ENCODE data around the gene FBXO8. TPM values are rescaled to one million over a fixed set of nuclear protein-coding genes. Genes with fewer than 3 reads are reported as not detected.

Gene FBXO8
- total RNA-seq, 1 experiment from 2014 or later = 7.5 TPM

DNA sequence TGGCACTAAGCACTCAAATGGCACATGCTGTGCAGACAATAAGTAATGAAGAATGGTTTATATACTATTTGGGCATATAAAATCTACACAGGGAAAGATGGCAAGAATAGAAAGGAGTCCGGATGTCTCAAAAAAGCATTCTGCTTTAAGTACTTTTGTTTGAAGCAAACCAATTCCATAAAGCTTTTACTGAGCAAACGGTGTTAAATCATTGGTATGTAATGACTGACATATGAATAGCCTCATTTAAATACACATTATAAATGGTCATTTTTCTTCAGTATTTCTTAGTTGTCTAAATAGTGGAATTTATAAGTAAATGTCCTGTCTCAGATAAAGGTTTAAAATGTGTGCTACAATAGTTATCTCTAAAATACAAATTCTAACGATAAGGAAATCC is 6.0 kb downstream of the FBXO8 start (continued):
- TF ChIP-seq, protein P1, sequence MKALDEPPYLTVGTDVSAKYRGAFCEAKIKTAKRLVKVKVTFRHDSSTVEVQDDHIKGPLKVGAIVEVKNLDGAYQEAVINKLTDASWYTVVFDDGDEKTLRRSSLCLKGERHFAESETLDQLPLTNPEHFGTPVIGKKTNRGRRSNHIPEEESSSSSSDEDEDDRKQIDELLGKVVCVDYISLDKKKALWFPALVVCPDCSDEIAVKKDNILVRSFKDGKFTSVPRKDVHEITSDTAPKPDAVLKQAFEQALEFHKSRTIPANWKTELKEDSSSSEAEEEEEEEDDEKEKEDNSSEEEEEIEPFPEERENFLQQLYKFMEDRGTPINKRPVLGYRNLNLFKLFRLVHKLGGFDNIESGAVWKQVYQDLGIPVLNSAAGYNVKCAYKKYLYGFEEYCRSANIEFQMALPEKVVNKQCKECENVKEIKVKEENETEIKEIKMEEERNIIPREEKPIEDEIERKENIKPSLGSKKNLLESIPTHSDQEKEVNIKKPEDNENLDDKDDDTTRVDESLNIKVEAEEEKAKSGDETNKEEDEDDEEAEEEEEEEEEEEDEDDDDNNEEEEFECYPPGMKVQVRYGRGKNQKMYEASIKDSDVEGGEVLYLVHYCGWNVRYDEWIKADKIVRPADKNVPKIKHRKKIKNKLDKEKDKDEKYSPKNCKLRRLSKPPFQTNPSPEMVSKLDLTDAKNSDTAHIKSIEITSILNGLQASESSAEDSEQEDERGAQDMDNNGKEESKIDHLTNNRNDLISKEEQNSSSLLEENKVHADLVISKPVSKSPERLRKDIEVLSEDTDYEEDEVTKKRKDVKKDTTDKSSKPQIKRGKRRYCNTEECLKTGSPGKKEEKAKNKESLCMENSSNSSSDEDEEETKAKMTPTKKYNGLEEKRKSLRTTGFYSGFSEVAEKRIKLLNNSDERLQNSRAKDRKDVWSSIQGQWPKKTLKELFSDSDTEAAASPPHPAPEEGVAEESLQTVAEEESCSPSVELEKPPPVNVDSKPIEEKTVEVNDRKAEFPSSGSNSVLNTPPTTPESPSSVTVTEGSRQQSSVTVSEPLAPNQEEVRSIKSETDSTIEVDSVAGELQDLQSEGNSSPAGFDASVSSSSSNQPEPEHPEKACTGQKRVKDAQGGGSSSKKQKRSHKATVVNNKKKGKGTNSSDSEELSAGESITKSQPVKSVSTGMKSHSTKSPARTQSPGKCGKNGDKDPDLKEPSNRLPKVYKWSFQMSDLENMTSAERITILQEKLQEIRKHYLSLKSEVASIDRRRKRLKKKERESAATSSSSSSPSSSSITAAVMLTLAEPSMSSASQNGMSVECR (CRISPR knock-in tag; IDR thresholded peaks at IDR 0.05; ENCODE audit: borderline replicate concordance) = no peak
- TF ChIP-seq ESRRA (CRISPR knock-in tag; IDR thresholded peaks at IDR 0.05; ENCODE audit: borderline replicate concordance) = no peak

DNA sequence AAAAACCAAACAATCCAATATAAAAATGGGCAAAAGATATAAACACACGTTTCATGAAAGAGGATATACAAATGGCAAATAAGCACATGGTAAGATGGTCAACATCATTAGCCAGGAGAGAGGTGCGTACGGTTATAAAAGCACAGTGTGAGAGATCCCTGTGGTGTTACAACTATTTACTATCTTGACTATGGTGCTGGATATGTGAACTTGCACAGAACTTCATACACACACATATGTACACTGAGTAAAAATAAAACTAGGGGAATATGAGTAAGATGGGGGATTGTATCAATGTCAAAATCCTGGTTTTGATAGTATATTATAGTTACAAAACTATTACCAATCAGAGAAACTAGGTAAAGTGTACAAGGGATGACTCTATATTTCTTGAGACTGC is 8.4 kb downstream of the FBXO8 start:
- no peak overlapping the region for H3K27ac Mint-ChIP-seq
- DNase-seq (ENCODE audit: low spot score) (no peak), ATAC-seq (no peak)
- H3K36me3 Mint-ChIP-seq = no peaks in the 10 kb centered on the region
- ChIA-PET POLR2A (no interaction called here), CTCF (no interaction called here)
- no peaks in the 10 kb centered on the region for H3K27me3 Mint-ChIP-seq (ENCODE audit: low read depth)
- no peaks in the 10 kb centered on the region for H3K4me1 Mint-ChIP-seq
- no peak overlapping the region for H3K4me3 Mint-ChIP-seq
- H3K9me3 Mint-ChIP-seq = no peaks in the 10 kb centered on the region
- TF ChIP-seq, protein P2, sequence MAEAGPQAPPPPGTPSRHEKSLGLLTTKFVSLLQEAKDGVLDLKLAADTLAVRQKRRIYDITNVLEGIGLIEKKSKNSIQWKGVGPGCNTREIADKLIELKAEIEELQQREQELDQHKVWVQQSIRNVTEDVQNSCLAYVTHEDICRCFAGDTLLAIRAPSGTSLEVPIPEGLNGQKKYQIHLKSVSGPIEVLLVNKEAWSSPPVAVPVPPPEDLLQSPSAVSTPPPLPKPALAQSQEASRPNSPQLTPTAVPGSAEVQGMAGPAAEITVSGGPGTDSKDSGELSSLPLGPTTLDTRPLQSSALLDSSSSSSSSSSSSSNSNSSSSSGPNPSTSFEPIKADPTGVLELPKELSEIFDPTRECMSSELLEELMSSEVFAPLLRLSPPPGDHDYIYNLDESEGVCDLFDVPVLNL (CRISPR knock-in tag; IDR thresholded peaks at IDR 0.05; ENCODE audit: borderline replicate concordance, low read depth) = no peak
- TF ChIP-seq, protein P3, sequence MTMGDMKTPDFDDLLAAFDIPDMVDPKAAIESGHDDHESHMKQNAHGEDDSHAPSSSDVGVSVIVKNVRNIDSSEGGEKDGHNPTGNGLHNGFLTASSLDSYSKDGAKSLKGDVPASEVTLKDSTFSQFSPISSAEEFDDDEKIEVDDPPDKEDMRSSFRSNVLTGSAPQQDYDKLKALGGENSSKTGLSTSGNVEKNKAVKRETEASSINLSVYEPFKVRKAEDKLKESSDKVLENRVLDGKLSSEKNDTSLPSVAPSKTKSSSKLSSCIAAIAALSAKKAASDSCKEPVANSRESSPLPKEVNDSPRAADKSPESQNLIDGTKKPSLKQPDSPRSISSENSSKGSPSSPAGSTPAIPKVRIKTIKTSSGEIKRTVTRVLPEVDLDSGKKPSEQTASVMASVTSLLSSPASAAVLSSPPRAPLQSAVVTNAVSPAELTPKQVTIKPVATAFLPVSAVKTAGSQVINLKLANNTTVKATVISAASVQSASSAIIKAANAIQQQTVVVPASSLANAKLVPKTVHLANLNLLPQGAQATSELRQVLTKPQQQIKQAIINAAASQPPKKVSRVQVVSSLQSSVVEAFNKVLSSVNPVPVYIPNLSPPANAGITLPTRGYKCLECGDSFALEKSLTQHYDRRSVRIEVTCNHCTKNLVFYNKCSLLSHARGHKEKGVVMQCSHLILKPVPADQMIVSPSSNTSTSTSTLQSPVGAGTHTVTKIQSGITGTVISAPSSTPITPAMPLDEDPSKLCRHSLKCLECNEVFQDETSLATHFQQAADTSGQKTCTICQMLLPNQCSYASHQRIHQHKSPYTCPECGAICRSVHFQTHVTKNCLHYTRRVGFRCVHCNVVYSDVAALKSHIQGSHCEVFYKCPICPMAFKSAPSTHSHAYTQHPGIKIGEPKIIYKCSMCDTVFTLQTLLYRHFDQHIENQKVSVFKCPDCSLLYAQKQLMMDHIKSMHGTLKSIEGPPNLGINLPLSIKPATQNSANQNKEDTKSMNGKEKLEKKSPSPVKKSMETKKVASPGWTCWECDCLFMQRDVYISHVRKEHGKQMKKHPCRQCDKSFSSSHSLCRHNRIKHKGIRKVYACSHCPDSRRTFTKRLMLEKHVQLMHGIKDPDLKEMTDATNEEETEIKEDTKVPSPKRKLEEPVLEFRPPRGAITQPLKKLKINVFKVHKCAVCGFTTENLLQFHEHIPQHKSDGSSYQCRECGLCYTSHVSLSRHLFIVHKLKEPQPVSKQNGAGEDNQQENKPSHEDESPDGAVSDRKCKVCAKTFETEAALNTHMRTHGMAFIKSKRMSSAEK (CRISPR knock-in tag; IDR thresholded peaks at IDR 0.05; ENCODE audit: borderline replicate concordance) = no peak
- TF ChIP-seq, protein P4, sequence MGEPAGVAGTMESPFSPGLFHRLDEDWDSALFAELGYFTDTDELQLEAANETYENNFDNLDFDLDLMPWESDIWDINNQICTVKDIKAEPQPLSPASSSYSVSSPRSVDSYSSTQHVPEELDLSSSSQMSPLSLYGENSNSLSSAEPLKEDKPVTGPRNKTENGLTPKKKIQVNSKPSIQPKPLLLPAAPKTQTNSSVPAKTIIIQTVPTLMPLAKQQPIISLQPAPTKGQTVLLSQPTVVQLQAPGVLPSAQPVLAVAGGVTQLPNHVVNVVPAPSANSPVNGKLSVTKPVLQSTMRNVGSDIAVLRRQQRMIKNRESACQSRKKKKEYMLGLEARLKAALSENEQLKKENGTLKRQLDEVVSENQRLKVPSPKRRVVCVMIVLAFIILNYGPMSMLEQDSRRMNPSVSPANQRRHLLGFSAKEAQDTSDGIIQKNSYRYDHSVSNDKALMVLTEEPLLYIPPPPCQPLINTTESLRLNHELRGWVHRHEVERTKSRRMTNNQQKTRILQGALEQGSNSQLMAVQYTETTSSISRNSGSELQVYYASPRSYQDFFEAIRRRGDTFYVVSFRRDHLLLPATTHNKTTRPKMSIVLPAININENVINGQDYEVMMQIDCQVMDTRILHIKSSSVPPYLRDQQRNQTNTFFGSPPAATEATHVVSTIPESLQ (CRISPR knock-in tag; IDR thresholded peaks at IDR 0.05) = no peak
- no peak for TF ChIP-seq GABPB1 (CRISPR knock-in tag; IDR thresholded peaks at IDR 0.05)
- no peak for TF ChIP-seq ZNF423 (CRISPR knock-in tag; IDR thresholded peaks at IDR 0.05)
- no peak for TF ChIP-seq GTF2I (CRISPR knock-in tag; conservative IDR thresholded peaks at IDR 0.05)
- TF ChIP-seq, protein P5, sequence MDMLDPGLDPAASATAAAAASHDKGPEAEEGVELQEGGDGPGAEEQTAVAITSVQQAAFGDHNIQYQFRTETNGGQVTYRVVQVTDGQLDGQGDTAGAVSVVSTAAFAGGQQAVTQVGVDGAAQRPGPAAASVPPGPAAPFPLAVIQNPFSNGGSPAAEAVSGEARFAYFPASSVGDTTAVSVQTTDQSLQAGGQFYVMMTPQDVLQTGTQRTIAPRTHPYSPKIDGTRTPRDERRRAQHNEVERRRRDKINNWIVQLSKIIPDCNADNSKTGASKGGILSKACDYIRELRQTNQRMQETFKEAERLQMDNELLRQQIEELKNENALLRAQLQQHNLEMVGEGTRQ (CRISPR knock-in tag; IDR thresholded peaks at IDR 0.05) = no peak
- TF ChIP-seq ZNF138 (CRISPR knock-in tag; conservative IDR thresholded peaks at IDR 0.05) = no peak
- no peak for TF ChIP-seq SOX15 (CRISPR knock-in tag; IDR thresholded peaks at IDR 0.05)
- TF ChIP-seq, protein P6, sequence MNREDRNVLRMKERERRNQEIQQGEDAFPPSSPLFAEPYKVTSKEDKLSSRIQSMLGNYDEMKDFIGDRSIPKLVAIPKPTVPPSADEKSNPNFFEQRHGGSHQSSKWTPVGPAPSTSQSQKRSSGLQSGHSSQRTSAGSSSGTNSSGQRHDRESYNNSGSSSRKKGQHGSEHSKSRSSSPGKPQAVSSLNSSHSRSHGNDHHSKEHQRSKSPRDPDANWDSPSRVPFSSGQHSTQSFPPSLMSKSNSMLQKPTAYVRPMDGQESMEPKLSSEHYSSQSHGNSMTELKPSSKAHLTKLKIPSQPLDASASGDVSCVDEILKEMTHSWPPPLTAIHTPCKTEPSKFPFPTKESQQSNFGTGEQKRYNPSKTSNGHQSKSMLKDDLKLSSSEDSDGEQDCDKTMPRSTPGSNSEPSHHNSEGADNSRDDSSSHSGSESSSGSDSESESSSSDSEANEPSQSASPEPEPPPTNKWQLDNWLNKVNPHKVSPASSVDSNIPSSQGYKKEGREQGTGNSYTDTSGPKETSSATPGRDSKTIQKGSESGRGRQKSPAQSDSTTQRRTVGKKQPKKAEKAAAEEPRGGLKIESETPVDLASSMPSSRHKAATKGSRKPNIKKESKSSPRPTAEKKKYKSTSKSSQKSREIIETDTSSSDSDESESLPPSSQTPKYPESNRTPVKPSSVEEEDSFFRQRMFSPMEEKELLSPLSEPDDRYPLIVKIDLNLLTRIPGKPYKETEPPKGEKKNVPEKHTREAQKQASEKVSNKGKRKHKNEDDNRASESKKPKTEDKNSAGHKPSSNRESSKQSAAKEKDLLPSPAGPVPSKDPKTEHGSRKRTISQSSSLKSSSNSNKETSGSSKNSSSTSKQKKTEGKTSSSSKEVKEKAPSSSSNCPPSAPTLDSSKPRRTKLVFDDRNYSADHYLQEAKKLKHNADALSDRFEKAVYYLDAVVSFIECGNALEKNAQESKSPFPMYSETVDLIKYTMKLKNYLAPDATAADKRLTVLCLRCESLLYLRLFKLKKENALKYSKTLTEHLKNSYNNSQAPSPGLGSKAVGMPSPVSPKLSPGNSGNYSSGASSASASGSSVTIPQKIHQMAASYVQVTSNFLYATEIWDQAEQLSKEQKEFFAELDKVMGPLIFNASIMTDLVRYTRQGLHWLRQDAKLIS (CRISPR knock-in tag; IDR thresholded peaks at IDR 0.05; ENCODE audit: borderline replicate concordance) = no peak
- TF ChIP-seq, protein P7, sequence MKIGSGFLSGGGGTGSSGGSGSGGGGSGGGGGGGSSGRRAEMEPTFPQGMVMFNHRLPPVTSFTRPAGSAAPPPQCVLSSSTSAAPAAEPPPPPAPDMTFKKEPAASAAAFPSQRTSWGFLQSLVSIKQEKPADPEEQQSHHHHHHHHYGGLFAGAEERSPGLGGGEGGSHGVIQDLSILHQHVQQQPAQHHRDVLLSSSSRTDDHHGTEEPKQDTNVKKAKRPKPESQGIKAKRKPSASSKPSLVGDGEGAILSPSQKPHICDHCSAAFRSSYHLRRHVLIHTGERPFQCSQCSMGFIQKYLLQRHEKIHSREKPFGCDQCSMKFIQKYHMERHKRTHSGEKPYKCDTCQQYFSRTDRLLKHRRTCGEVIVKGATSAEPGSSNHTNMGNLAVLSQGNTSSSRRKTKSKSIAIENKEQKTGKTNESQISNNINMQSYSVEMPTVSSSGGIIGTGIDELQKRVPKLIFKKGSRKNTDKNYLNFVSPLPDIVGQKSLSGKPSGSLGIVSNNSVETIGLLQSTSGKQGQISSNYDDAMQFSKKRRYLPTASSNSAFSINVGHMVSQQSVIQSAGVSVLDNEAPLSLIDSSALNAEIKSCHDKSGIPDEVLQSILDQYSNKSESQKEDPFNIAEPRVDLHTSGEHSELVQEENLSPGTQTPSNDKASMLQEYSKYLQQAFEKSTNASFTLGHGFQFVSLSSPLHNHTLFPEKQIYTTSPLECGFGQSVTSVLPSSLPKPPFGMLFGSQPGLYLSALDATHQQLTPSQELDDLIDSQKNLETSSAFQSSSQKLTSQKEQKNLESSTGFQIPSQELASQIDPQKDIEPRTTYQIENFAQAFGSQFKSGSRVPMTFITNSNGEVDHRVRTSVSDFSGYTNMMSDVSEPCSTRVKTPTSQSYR (CRISPR knock-in tag; IDR thresholded peaks at IDR 0.05) = no peak
- TF ChIP-seq ZNF219 (CRISPR knock-in tag; IDR thresholded peaks at IDR 0.05; ENCODE audit: borderline replicate concordance) = no peak

Data from WTC11 (cell line).